HCT116 (cell line): ENCODE results near the gene LRRC56. TPM values are rescaled to one million over a fixed set of nuclear protein-coding genes. Genes with fewer than 3 reads are reported as not detected.

ENCODE experiments used
- ATAC-seq: fragments of 200-7000 bp; cut with Tn5 transposase; 2 replicates; pipeline ENCODE4 v1.9.1; 2020; ENCODE audit warnings: mild to moderate bottlenecking, moderate library complexity
- BruUV-seq: library from RNA; stranded (reverse); fragments of 400-500 nt; replicated peaks from 2 replicates; lab custom pipeline; 2021; lab: Mats Ljungman, UMichigan
- CTCF ChIA-PET: fragments of 300-600 bp; sonication (Branson Sonifier 250); formaldehyde crosslinking; loops from one replicate; lab custom pipeline; 2021; ENCODE audit warnings: antibody characterized with exemption; lab: Charles Lee
- POLR2A ChIA-PET: fragments of 300-600, 350-600 bp; sonication (Branson Sonifier 250); formaldehyde crosslinking; loops from one replicate; lab custom pipeline; 2021; ENCODE audit warnings: antibody characterized with exemption; lab: Charles Lee
- RAD21 ChIA-PET, 2 experiments: fragments of 300-600 bp; sonication (Branson Sonifier 250); formaldehyde crosslinking; loops; one replicate each; lab custom pipeline; 2023; ENCODE audit warnings: low total read pairs in 2 of 2; ENCODE audit not compliant: uncharacterized antibody in 2 of 2, unreplicated experiment in 2 of 2, low non-redundant PET in 1 of 2; lab: Charles Lee
- DNase-seq: peaks from one replicate; pipeline ENCODE4 v3.0.0-alpha.2; 2010; ENCODE audit warnings: low read depth, low spot score
- H2AFZ ChIP-seq: fragments of 200-600 bp; shearing (Covaris generic), sonication (generic); 2 replicates; pipeline ENCODE4 v1.6.1; 2017; ENCODE audit warnings: low read depth, mixed run types, mixed read lengths, antibody characterized with exemption, low read length; ENCODE audit not compliant: poor library complexity, severe bottlenecking
- H3K27ac ChIP-seq: 2 replicates; pipeline ENCODE4 v1.5.1; 2012; ENCODE audit warnings: low read depth, low read length
- H3K27me3 ChIP-seq: fragments of 200-600 bp; sonication (generic); 2 replicates; pipeline ENCODE4 v1.6.1; 2016; ENCODE audit warnings: mixed run types, low read length, mixed read lengths; ENCODE audit not compliant: insufficient read depth
- H3K36me3 ChIP-seq, 2 experiments: fragments of 200-500 bp in 1 of 2; fragments of 200-600 bp in 1 of 2; sonication (Bioruptor generic) in 1 of 2; sonication (generic) in 1 of 2; 2 replicates each; pipeline versions ENCODE4 v1.5.1 to v1.6.1; 2014 to 2016; ENCODE audit warnings: low read length in 2 of 2, inconsistent platforms in 1 of 2, mixed read lengths in 1 of 2, mixed run types in 1 of 2; ENCODE audit not compliant: insufficient read depth in 2 of 2, control insufficient read depth in 1 of 2
- H3K4me1 ChIP-seq, 2 experiments: fragments of 200-600 bp in 1 of 2; sonication (generic) in 1 of 2; 2 replicates each; pipeline versions ENCODE4 v1.5.1 to v1.6.1; 2012 to 2017; ENCODE audit warnings: low read length in 2 of 2, inconsistent platforms in 1 of 2, mild to moderate bottlenecking in 1 of 2, mixed read lengths in 1 of 2, mixed run types in 1 of 2, moderate library complexity in 1 of 2; ENCODE audit not compliant: insufficient read depth in 2 of 2, control insufficient read depth in 1 of 2
- H3K4me2 ChIP-seq: fragments of 200-600 bp; sonication (generic); 2 replicates; pipeline ENCODE4 v1.6.1; 2017; ENCODE audit warnings: mixed run types, low read length, mixed read lengths
- H3K4me3 ChIP-seq, 2 experiments: fragments of 200-600 bp in 1 of 2; sonication (generic) in 1 of 2; replicated peaks in 1 of 2; 2 replicates each; pipeline ENCODE4 v1.5.1; 2011 to 2016; ENCODE audit warnings: low read length in 2 of 2, control low read depth in 1 of 2, low read depth in 1 of 2, mild to moderate bottlenecking in 1 of 2, mixed read lengths in 1 of 2, mixed run types in 1 of 2
- H3K79me2 ChIP-seq: fragments of 200-600 bp; sonication (generic); 2 replicates; pipeline ENCODE4 v1.6.1; 2017; ENCODE audit warnings: mild to moderate bottlenecking, mixed run types, low read length, moderate library complexity, mixed read lengths; ENCODE audit not compliant: insufficient read depth
- H3K9ac ChIP-seq: fragments of 200-600 bp; sonication (generic); 2 replicates; pipeline ENCODE4 v1.6.1; 2016; ENCODE audit warnings: low read length, mixed read lengths
- H3K9me2 ChIP-seq: fragments of 200-600 bp; sonication (generic), shearing (Covaris generic); 2 replicates; pipeline ENCODE4 v1.6.1; 2017; ENCODE audit warnings: mixed run types, mild to moderate bottlenecking, moderate library complexity; ENCODE audit not compliant: insufficient read depth
- H3K9me3 ChIP-seq, 2 experiments: fragments of 200-500 bp in 1 of 2; fragments of 200-600 bp in 1 of 2; sonication (Bioruptor generic) in 1 of 2; sonication (generic) in 1 of 2; 2 replicates each; pipeline ENCODE4 v1.6.1; 2014 to 2017; ENCODE audit warnings: low read length in 2 of 2, mixed read lengths in 2 of 2, inconsistent platforms in 1 of 2, low read depth in 1 of 2, mild to moderate bottlenecking in 1 of 2, mixed run types in 1 of 2, moderate library complexity in 1 of 2; ENCODE audit not compliant: control insufficient read depth in 1 of 2, insufficient read depth in 1 of 2
- H4K20me1 ChIP-seq: fragments of 200-600 bp; sonication (generic), shearing (Covaris generic); 2 replicates; pipeline ENCODE4 v1.6.1; 2017; ENCODE audit warnings: mixed run types, mild to moderate bottlenecking, moderate library complexity; ENCODE audit not compliant: insufficient read depth
- ATF3 ChIP-seq: IDR thresholded peaks from 2 replicates; pipeline ENCODE4 v1.6.1; 2012
- CEBPB ChIP-seq: IDR thresholded peaks from 2 replicates; pipeline ENCODE4 v1.6.1; 2012; ENCODE audit warnings: low read depth
- EGR1 ChIP-seq: IDR thresholded peaks from 2 replicates; pipeline ENCODE4 v1.6.1; 2012; ENCODE audit warnings: low read depth
- ELF1 ChIP-seq: IDR thresholded peaks from 2 replicates; pipeline ENCODE4 v1.6.1; 2012; ENCODE audit warnings: low read depth, borderline replicate concordance
- EZH2 ChIP-seq: fragments of 200-600 bp; sonication (generic); IDR thresholded peaks from 2 replicates; pipeline ENCODE4 v1.6.1; 2017; ENCODE audit warnings: antibody characterized with exemption, mixed run types
- EZH2phosphoT487 ChIP-seq: fragments of 200-600 bp; IDR thresholded peaks from 2 replicates; pipeline ENCODE4 v1.6.1; 2018; ENCODE audit warnings: antibody characterized with exemption, borderline replicate concordance
- FOSL1 ChIP-seq: IDR thresholded peaks from 2 replicates; pipeline ENCODE4 v1.6.1; 2012; ENCODE audit warnings: low read depth
- MAX ChIP-seq: IDR thresholded peaks from 2 replicates; pipeline ENCODE4 v1.6.1; 2012
- POLR2A ChIP-seq: IDR thresholded peaks from 2 replicates; pipeline ENCODE4 v1.7.0; 2011; ENCODE audit warnings: borderline replicate concordance; ENCODE audit not compliant: insufficient read depth, insufficient read length; ENCODE audit errors: extremely low read depth
- POLR2AphosphoS5 ChIP-seq: IDR thresholded peaks from 2 replicates; pipeline ENCODE4 v1.6.1; 2011; ENCODE audit warnings: mild to moderate bottlenecking, low read depth, low read length, moderate library complexity
- REST ChIP-seq: IDR thresholded peaks from 2 replicates; pipeline ENCODE4 v1.6.1; 2012; ENCODE audit warnings: low read depth
- SP1 ChIP-seq: IDR thresholded peaks from 2 replicates; pipeline ENCODE4 v1.6.1; 2012; ENCODE audit warnings: low read depth
- SRF ChIP-seq: IDR thresholded peaks from 2 replicates; pipeline ENCODE4 v1.6.1; 2012; ENCODE audit warnings: low read depth
- ZBTB33 ChIP-seq: IDR thresholded peaks from 2 replicates; pipeline ENCODE4 v1.6.1; 2011; ENCODE audit warnings: mild to moderate bottlenecking, low read length, moderate library complexity; ENCODE audit not compliant: insufficient replicate concordance; ENCODE audit errors: extremely low read depth
- ZNF274 ChIP-seq: fragments of 200-500 bp; sonication (Bioruptor generic); IDR thresholded peaks from 2 replicates; pipeline ENCODE4 v1.6.1; 2014; ENCODE audit warnings: mild to moderate bottlenecking, low read depth, low read length, inconsistent platforms
- intact Hi-C: fragments of 100-400 bp; cut with micrococcal nuclease; formaldehyde crosslinking; loops from 2 replicates; pipeline ENCODE4 v1.10.0; 2022
- total RNA-seq: library from RNA; stranded (reverse); gene quantifications from one replicate; pipeline ENCODE4 v1.2.1, GENCODE V29; 2021; ENCODE audit not compliant: unreplicated experiment

Gene LRRC56
- total RNA-seq, 1 experiment from 2014 or later = 9.1 TPM

- TF ChIP-seq POLR2AphosphoS5 = no peak
- TF ChIP-seq MAX = no peak
- TF ChIP-seq ATF3 = no peak
- TF ChIP-seq, all 23 proteins: peak for 0
These were observed 8.3 kb upstream of the LRRC56 start (continued) for GRCh38 chr11:528815-529727.

GRCh38 chr11:529728-530411 is 7.5 kb upstream of the LRRC56 start:
- ATAC-seq (no peak), DNase-seq (no peak)
- H3K4me1 ChIP-seq = peaks cover 6 to 8% of the 10 kb centered on the region in 2 experiments; a peak in 3 of 4 replicates
- no peaks in the 10 kb centered on the region for H3K27me3 ChIP-seq
- H3K4me3 ChIP-seq = no peak overlapping the region
- ChIA-PET CTCF (no interaction called here), RAD21 (no interaction called here)
- intact Hi-C loops = no loop called here
- no peak overlapping the region for H3K4me2 ChIP-seq
- H3K9ac ChIP-seq = no peak overlapping the region
- no peaks in the 10 kb centered on the region for H3K9me2 ChIP-seq
- H3K27ac ChIP-seq = no peak overlapping the region
- no peaks in the 10 kb centered on the region for H3K9me3 ChIP-seq
- H4K20me1 ChIP-seq = no peaks in the 10 kb centered on the region
- TF ChIP-seq EZH2phosphoT487 (no peak), ZNF274 (no peak), SP1 (no peak), CEBPB (no peak), ATF3 (no peak), REST (no peak), POLR2A (no peak), EZH2 (no peak), ELF1 (no peak), FOSL1 (no peak), EGR1 (no peak), ZBTB33 (no peak), SRF (no peak)
- TF ChIP-seq, all 23 proteins: peak for 0
- POLR2A ChIA-PET = no interaction called here
- no TSS peak for BruUV-seq
- peaks cover 0 to 26% of the 10 kb centered on the region in 2 experiments; a peak in 2 of 4 replicates for H3K36me3 ChIP-seq
- H3K79me2 ChIP-seq = peaks cover 25% of the 10 kb centered on the region
- no peak overlapping the region for H2AFZ ChIP-seq
